ENCODE data around the gene PDE7B.

The PDE7B gene

DNA sequence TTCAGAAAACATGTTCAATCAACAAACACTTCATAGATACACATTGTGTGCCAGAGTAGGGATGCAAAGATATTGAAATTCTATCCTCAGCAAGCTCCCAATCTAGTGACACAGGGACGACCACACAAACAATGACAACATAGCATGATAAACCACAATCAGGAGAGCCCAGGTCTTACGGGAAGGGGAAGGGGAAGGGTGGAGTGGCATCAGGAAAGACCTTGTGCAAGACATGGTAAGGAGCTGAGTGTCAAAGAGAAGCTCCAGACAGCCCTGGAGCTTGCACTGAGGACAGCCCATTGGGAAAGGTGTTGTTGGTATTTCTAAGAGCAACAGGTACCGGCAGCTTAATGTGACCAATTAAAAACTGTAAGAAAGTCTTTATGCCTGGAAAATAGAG lies 103.6 kb downstream of the PDE7B start:
- DNase-seq (ENCODE audit: low read depth), result no peak
- H3K4me3 ChIP-seq (ENCODE audit: control insufficient read depth, low read depth, low read length), result no peak overlapping the region
- TF ChIP-seq, protein P1, sequence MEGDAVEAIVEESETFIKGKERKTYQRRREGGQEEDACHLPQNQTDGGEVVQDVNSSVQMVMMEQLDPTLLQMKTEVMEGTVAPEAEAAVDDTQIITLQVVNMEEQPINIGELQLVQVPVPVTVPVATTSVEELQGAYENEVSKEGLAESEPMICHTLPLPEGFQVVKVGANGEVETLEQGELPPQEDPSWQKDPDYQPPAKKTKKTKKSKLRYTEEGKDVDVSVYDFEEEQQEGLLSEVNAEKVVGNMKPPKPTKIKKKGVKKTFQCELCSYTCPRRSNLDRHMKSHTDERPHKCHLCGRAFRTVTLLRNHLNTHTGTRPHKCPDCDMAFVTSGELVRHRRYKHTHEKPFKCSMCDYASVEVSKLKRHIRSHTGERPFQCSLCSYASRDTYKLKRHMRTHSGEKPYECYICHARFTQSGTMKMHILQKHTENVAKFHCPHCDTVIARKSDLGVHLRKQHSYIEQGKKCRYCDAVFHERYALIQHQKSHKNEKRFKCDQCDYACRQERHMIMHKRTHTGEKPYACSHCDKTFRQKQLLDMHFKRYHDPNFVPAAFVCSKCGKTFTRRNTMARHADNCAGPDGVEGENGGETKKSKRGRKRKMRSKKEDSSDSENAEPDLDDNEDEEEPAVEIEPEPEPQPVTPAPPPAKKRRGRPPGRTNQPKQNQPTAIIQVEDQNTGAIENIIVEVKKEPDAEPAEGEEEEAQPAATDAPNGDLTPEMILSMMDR (IDR thresholded peaks at IDR 0.05; ENCODE audit: control insufficient read depth, insufficient read depth, low read depth, low read length, missing control alignments), result no peak

DNA sequence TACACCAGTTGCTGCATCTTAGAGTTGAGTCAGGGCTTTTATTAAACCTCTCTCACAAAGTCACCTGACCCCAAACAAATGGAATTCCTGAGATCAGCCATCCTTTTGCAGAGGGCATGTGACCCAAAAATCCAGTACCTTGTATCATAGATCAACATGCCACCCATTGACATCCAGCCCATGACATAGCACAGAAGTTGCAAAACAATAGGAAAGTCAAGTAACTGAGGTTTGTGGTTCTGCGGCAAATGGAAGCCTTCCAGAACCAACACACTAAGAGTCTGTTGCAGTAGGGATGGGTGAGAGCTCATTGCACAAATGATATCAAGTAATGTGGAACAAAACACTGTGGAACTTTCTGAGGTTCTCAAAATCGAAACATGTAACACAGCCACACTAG lies 111.2 kb downstream of the PDE7B start:
- peak; percentile 89 for DNase-seq (ENCODE audit: low read depth)
- TF ChIP-seq, protein P1 (IDR thresholded peaks at IDR 0.05; ENCODE audit: control insufficient read depth, insufficient read depth, low read depth, low read length, missing control alignments), result no peak
- H3K4me3 ChIP-seq (ENCODE audit: control insufficient read depth, low read depth, low read length), result no peak overlapping the region

DNA sequence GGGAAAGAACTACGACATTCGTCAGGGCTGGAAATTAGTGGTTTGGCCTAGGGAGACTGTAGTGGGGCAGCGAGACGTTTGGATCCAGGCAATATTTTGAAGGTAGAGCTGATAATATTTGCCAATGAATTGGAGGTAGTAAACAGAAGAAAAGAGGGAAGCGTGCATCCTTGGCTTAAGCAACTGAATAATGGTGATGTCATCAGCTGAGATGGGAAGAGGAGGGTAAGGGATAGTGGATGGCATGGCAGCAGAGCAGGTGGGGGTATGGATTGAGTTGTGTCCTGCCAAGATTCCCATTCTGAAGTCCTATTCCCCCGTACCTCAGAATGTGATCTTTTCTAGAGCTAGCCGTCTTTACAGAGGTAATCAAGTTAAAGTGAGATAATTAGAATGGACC lies 119.2 kb downstream of the PDE7B start:
- TF ChIP-seq, protein P1 (IDR thresholded peaks at IDR 0.05; ENCODE audit: control insufficient read depth, insufficient read depth, low read depth, low read length, missing control alignments), result no peak
- no peak for DNase-seq (ENCODE audit: low read depth)
- no peak overlapping the region for H3K4me3 ChIP-seq (ENCODE audit: control insufficient read depth, low read depth, low read length)

DNA sequence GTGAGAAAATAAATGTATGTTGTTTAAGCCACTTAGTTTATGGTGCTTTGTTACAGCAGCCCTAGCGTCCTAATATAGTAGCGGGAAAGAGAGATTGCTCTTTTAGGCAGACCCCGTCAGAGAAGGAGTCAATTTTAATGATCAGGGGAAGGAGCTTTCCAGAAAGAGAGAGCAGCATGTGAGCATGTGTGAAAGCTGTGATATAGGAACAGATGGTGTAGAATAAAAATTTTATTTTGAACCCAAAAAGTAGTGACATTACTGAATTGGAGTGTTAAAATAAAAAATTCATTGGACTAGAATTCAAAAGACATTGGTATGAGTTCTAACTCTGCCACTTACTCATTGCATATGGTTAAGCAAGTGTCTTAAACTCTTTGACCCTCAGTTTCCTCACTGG lies 119.8 kb downstream of the PDE7B start:
- no peak for DNase-seq (ENCODE audit: low read depth)
- H3K4me3 ChIP-seq (ENCODE audit: control insufficient read depth, low read depth, low read length), result no peak overlapping the region
- TF ChIP-seq, protein P1 (IDR thresholded peaks at IDR 0.05; ENCODE audit: control insufficient read depth, insufficient read depth, low read depth, low read length, missing control alignments), result no peak

DNA sequence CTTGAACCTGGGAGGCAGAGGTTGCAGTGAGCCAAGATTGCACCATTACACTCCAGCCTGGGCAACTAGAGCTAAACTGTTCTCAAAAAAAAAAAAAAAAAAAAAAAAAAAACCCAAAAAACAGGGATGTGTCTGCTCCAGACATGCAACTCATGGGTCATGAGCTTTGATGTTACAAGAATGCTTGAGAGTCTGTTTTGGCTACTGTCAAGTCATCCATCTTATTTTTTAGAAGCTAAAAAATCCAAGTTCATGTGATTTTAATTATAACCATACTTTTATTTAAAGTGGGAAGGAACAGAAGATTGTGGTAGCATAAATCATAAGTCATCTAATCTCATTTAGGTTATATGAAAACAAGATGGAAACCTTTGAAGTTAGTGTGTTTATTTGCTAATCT lies 120.6 kb downstream of the PDE7B start:
- peak; percentile 7 for DNase-seq (ENCODE audit: low read depth)
- TF ChIP-seq, protein P1 (IDR thresholded peaks at IDR 0.05; ENCODE audit: control insufficient read depth, insufficient read depth, low read depth, low read length, missing control alignments), result no peak
- H3K4me3 ChIP-seq (ENCODE audit: control insufficient read depth, low read depth, low read length), result no peak overlapping the region

DNA sequence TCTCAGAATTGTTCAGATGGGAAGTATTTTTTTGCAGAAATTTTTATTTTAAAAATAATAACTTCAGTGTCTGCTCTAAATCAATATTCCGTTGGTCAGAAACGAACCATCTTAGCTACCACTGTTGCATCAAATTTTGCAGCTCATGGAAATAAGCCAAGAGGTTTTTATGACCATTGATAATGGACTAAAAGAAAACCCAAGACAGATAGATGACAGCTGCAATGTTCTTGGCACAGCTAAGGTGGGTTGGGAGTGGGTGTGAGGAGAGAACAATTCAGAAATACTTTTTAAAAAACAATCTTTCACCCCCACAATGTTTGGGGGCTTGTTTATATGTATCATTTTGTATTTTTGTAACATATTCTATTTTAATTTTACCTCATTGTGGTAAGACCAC lies 121.1 kb downstream of the PDE7B start:
- no peak overlapping the region for H3K4me3 ChIP-seq (ENCODE audit: control insufficient read depth, low read depth, low read length)
- TF ChIP-seq, protein P1 (IDR thresholded peaks at IDR 0.05; ENCODE audit: control insufficient read depth, insufficient read depth, low read depth, low read length, missing control alignments), result no peak
- DNase-seq (ENCODE audit: low read depth), result no peak

DNA sequence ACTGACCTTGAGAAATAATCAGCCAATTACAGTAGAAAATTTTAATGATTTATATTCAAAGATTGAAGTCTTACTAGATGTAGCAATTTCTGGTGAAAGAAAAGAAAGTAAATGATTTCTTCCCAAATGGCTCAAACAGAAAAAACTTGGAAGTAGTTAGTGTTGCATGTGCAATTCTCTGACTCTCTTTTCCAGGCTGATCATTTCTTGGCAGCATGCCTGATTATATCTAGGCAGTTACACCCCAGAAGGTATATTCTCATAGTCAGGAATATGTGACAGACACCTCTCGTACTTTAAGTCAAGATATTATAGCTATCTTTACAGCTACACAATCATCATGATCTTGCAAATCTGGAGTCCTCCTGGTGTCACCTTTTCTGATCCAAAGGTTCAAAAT lies 122.9 kb downstream of the PDE7B start:
- no peak overlapping the region for H3K4me3 ChIP-seq (ENCODE audit: control insufficient read depth, low read depth, low read length)

More for the DNA sequence above, 122.9 kb downstream of the PDE7B start:
- TF ChIP-seq, protein P1 (IDR thresholded peaks at IDR 0.05; ENCODE audit: control insufficient read depth, insufficient read depth, low read depth, low read length, missing control alignments), result no peak
- no peak for DNase-seq (ENCODE audit: low read depth)

Measured in AG09309 (cell line).